MM.1S (cell line): ENCODE data around the gene PRKCSH.

Experiments used
- EZH2 ChIP-seq: fragments of 300-600 bp; sonication (generic); optimal IDR thresholded peaks from 2 replicates; pipeline ENCODE3; 2017; ENCODE audit warnings: low read depth, mild to moderate bottlenecking, antibody characterized with exemption, low read length, mixed read lengths
- TF ChIP-seq, protein P1 (sequence below): fragments of 300-600 bp; sonication (generic); IDR thresholded peaks from 2 replicates; pipeline ENCODE4 v1.5.1; 2016; ENCODE audit warnings: antibody characterized with exemption, low read length, mixed read lengths

DNA sequence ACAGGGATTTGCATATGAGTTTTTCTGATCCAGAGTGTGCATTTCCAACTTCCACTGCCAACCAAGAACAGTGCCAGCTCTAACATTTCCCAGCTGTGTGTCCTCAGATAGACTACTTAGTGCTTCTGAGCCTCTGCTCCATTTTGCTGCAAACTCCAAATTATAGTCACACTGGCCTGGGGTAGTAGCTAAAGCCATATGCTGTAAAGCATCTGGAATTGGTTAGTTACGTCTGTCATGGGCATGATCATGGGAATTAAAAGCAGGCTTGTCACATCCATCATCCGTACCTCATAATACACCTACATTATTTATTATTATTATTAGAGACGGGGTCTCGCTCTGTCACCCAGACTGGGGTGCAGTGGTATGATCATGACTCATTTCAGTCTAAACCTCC is 38.3 kb downstream of the PRKCSH start:
- TF ChIP-seq, protein P1, sequence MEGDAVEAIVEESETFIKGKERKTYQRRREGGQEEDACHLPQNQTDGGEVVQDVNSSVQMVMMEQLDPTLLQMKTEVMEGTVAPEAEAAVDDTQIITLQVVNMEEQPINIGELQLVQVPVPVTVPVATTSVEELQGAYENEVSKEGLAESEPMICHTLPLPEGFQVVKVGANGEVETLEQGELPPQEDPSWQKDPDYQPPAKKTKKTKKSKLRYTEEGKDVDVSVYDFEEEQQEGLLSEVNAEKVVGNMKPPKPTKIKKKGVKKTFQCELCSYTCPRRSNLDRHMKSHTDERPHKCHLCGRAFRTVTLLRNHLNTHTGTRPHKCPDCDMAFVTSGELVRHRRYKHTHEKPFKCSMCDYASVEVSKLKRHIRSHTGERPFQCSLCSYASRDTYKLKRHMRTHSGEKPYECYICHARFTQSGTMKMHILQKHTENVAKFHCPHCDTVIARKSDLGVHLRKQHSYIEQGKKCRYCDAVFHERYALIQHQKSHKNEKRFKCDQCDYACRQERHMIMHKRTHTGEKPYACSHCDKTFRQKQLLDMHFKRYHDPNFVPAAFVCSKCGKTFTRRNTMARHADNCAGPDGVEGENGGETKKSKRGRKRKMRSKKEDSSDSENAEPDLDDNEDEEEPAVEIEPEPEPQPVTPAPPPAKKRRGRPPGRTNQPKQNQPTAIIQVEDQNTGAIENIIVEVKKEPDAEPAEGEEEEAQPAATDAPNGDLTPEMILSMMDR, result no peak
- TF ChIP-seq EZH2, result no peak
